ENCODE data around the gene HFE.

The HFE gene

GRCh38 chr6:26140254-26140966 is 53.2 kb downstream of the HFE start:
- DNase-seq: no peak

- DNase-seq: no peak
These were observed 53.7 kb downstream of the HFE start for GRCh38 chr6:26140967-26141294.

GRCh38 chr6:26141378-26141904 is 54.2 kb downstream of the HFE start:
- no peak for DNase-seq

DNA sequence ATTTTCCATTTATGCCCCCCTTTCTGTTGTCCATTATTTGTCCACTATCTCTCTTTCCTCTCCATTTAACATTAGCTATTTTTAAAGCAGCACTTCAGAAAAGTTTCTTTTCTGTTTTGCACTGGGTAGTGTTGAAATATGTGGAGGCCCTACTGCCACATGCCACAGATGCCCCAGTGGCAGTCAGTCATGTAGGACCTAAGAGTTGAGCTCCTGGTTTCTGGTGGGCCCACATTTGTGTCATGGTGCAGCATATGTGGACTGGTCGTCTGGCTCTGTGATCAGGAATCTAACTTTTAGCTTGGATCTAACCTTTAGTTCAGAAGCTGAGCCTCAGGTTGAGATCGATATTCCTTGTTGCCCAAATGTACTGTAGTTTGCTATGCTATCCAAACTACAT is 54.8 kb downstream of the HFE start:
- no peak for DNase-seq

All from NCI-H82 (cell line).